ENCODE measurements around the gene LRRC3. TPM values are rescaled to one million over a fixed set of nuclear protein-coding genes. Genes with fewer than 3 reads are reported as not detected.

Gene LRRC3
- polyA plus RNA-seq, 1 of the 3 experiments (the other 2 are of a cell fraction): 2.3 TPM

DNA sequence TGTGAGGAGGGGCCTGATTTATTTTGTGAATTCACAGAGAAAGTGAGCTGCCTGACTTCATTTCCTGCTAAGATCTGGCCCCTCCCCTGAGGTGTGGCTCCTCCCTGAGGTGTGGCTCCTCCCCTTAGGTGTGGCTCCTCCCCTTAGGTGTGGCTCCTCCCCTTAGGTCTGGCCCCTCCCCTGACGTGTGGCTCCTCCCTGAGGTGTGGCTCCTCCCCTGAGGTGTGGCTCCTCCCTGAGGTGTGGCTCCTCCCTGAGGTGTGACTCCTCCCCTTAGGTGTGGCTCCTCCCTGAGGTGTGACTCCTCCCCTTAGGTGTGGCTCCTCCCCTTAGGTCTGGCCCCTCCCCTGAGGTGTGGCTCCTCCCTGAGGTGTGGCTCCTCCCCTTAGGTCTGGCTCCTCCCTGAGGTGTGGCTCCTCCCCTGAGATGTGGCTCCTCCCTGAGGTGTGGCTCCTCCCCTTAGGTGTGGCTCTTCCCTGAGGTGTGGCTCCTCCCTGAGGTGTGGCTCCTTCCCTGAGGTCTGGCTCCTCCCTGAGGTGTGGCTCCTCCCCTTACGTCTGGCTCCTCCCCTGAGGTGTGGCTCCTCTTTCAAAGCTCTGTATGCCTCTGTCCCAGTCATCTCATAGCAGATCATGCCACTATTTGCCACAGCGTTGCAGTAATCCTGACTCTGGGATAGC lies 26.9 kb upstream of the LRRC3 start:
- WGBS (ENCODE audit: low lambda C conversion rate): 38% methylated on average over 3 of the region's 3 CpGs
- no peak for TF ChIP-seq ELF1 (IDR thresholded peaks at IDR 0.05)
- TF ChIP-seq, protein P1, sequence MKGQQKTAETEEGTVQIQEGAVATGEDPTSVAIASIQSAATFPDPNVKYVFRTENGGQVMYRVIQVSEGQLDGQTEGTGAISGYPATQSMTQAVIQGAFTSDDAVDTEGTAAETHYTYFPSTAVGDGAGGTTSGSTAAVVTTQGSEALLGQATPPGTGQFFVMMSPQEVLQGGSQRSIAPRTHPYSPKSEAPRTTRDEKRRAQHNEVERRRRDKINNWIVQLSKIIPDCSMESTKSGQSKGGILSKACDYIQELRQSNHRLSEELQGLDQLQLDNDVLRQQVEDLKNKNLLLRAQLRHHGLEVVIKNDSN (IDR thresholded peaks at IDR 0.05; ENCODE audit: borderline replicate concordance, low read depth): no peak
- TF ChIP-seq FOXM1 (IDR thresholded peaks at IDR 0.05; ENCODE audit: low read depth): no peak
- H3K9me2 ChIP-seq: no peaks in the 10 kb centered on the region
- no peak overlapping the region for H2AFZ ChIP-seq (ENCODE audit: low read depth)
- ChIA-PET CTCF (no interaction called here), POLR2A (no interaction called here)
- no peaks in the 10 kb centered on the region for H3K27me3 ChIP-seq (ENCODE audit: insufficient read depth)
- no peaks in the 10 kb centered on the region for H3K79me2 ChIP-seq (ENCODE audit: insufficient read depth)
- no peak overlapping the region for H3K9ac ChIP-seq
- H3K27ac ChIP-seq (ENCODE audit: low read depth in 2 of 2, low read length in 1 of 2): no peak overlapping the region
- H3K4me2 ChIP-seq: no peak overlapping the region
- H3K4me3 ChIP-seq (ENCODE audit: low read depth in 2 of 2, low read length in 1 of 2): no peak overlapping the region
- peak; percentile 35 for DNase-seq
- no peaks in the 10 kb centered on the region for H3K36me3 ChIP-seq (replicated peaks in 1 of 2; ENCODE audit: control insufficient read depth in 1 of 2, insufficient read depth in 2 of 2, low read length in 1 of 2)
- H4K20me1 ChIP-seq (ENCODE audit: insufficient read depth): no peaks in the 10 kb centered on the region
- peaks cover 10% of the 10 kb centered on the region for H3F3A ChIP-seq (replicated peaks; ENCODE audit: insufficient read depth)
- peaks cover 0 to 7% of the 10 kb centered on the region in 2 experiments; a peak in 1 of 4 replicates for H3K4me1 ChIP-seq (ENCODE audit: control insufficient read depth in 1 of 2, insufficient read depth in 2 of 2, low read depth in 1 of 2, low read length in 1 of 2)
- H3K9me3 ChIP-seq: peaks cover 9% of the 10 kb centered on the region

DNA sequence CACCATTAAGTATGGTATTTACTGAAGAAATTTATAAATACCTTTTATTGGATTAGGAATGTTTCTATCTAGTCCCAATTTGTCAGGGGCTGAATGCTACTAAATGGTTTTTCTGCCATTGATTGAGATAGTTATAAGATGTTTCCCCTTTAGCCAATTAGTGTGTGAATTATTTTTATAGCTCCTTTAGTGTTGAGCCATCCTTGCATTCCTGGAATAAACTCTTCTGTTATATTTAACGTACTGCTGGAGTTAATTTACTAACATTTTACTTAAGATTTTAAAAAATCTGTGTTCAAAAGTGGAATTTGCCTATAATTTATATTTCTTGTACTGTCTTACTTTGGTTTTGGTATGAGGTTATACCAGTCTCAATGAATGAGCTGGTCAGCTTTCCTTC lies 25.4 kb upstream of the LRRC3 start:
- TF ChIP-seq, protein P1 (IDR thresholded peaks at IDR 0.05; ENCODE audit: borderline replicate concordance, low read depth): no peak
- TF ChIP-seq RCOR1 (IDR thresholded peaks at IDR 0.05; ENCODE audit: low read length) (no peak), YY1 (IDR thresholded peaks at IDR 0.05; ENCODE audit: low read depth) (no peak), RFX5 (IDR thresholded peaks at IDR 0.05; ENCODE audit: low read length) (no peak), ELF1 (IDR thresholded peaks at IDR 0.05) (no peak), GABPA (IDR thresholded peaks at IDR 0.05; ENCODE audit: low read depth) (no peak), TEAD4 (IDR thresholded peaks at IDR 0.05; ENCODE audit: borderline replicate concordance, insufficient read depth) (no peak), NFIC (IDR thresholded peaks at IDR 0.05; ENCODE audit: borderline replicate concordance) (no peak), GATA2 (CRISPR knock-in tag; IDR thresholded peaks at IDR 0.05) (no peak), JUND (IDR thresholded peaks at IDR 0.05) (no peak)
- TF ChIP-seq, protein P2, sequence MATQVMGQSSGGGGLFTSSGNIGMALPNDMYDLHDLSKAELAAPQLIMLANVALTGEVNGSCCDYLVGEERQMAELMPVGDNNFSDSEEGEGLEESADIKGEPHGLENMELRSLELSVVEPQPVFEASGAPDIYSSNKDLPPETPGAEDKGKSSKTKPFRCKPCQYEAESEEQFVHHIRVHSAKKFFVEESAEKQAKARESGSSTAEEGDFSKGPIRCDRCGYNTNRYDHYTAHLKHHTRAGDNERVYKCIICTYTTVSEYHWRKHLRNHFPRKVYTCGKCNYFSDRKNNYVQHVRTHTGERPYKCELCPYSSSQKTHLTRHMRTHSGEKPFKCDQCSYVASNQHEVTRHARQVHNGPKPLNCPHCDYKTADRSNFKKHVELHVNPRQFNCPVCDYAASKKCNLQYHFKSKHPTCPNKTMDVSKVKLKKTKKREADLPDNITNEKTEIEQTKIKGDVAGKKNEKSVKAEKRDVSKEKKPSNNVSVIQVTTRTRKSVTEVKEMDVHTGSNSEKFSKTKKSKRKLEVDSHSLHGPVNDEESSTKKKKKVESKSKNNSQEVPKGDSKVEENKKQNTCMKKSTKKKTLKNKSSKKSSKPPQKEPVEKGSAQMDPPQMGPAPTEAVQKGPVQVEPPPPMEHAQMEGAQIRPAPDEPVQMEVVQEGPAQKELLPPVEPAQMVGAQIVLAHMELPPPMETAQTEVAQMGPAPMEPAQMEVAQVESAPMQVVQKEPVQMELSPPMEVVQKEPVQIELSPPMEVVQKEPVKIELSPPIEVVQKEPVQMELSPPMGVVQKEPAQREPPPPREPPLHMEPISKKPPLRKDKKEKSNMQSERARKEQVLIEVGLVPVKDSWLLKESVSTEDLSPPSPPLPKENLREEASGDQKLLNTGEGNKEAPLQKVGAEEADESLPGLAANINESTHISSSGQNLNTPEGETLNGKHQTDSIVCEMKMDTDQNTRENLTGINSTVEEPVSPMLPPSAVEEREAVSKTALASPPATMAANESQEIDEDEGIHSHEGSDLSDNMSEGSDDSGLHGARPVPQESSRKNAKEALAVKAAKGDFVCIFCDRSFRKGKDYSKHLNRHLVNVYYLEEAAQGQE (IDR thresholded peaks at IDR 0.05; ENCODE audit: low read depth, low read length): no peak
- TF ChIP-seq, protein P3, sequence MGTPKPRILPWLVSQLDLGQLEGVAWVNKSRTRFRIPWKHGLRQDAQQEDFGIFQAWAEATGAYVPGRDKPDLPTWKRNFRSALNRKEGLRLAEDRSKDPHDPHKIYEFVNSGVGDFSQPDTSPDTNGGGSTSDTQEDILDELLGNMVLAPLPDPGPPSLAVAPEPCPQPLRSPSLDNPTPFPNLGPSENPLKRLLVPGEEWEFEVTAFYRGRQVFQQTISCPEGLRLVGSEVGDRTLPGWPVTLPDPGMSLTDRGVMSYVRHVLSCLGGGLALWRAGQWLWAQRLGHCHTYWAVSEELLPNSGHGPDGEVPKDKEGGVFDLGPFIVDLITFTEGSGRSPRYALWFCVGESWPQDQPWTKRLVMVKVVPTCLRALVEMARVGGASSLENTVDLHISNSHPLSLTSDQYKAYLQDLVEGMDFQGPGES (IDR thresholded peaks at IDR 0.05; ENCODE audit: low read depth, low read length): no peak
- H3K4me2 ChIP-seq: no peak overlapping the region

More for the DNA sequence above, 25.4 kb upstream of the LRRC3 start:
- H3K79me2 ChIP-seq (ENCODE audit: insufficient read depth): no peaks in the 10 kb centered on the region
- no peaks in the 10 kb centered on the region for H4K20me1 ChIP-seq (ENCODE audit: insufficient read depth)
- CTCF ChIA-PET: interaction anchor here (1.3 kb wide), 1 partner anchor 12 kb away, joined by 3 read pairs; no protein-coding TSS in a partner anchor
- H3K9me3 ChIP-seq: peaks cover 9% of the 10 kb centered on the region
- H3K27ac ChIP-seq (ENCODE audit: low read depth in 2 of 2, low read length in 1 of 2): no peak overlapping the region
- WGBS (ENCODE audit: low lambda C conversion rate): 0% methylated on average over 1 of the region's 1 CpG
- H3K27me3 ChIP-seq (ENCODE audit: insufficient read depth): no peaks in the 10 kb centered on the region
- H3K36me3 ChIP-seq (replicated peaks in 1 of 2; ENCODE audit: control insufficient read depth in 1 of 2, insufficient read depth in 2 of 2, low read length in 1 of 2): no peaks in the 10 kb centered on the region
- H3K9me2 ChIP-seq: no peaks in the 10 kb centered on the region
- no peak for DNase-seq
- POLR2A ChIA-PET: no interaction called here
- H3K4me3 ChIP-seq (ENCODE audit: low read depth in 2 of 2, low read length in 1 of 2): no peak overlapping the region
- no peak overlapping the region for H3K9ac ChIP-seq
- peaks cover 0 to 10% of the 10 kb centered on the region in 2 experiments; a peak in 1 of 4 replicates for H3K4me1 ChIP-seq (ENCODE audit: control insufficient read depth in 1 of 2, insufficient read depth in 2 of 2, low read depth in 1 of 2, low read length in 1 of 2)
- peaks cover 10% of the 10 kb centered on the region for H3F3A ChIP-seq (replicated peaks; ENCODE audit: insufficient read depth)
- H2AFZ ChIP-seq (ENCODE audit: low read depth): no peak overlapping the region

All from SK-N-SH (cell line).